GM23338 (cell line): ENCODE data around the gene RFX4. TPM values are rescaled to one million over a fixed set of nuclear protein-coding genes. Genes with fewer than 3 reads are reported as not detected.

ENCODE experiments used
- ATAC-seq: fragments of 200-7000 bp; cut with Tn5 transposase; 3 replicates; pipeline ENCODE4 v1.9.1; 2020
- DNase-seq: peaks from one replicate; pipeline ENCODE4 v3.0.0-alpha.2; 2015; ENCODE audit warnings: low spot score
- H2AFZ ChIP-seq: fragments of 200-600 bp; sonication (generic); 2 replicates; pipeline ENCODE4 v1.8.0; 2016; ENCODE audit warnings: antibody characterized with exemption, mild to moderate bottlenecking, moderate library complexity
- H3F3A ChIP-seq: fragments of 200-600 bp; sonication (generic); replicated peaks from 2 replicates; pipeline ENCODE4 v1.8.0; 2017; ENCODE audit warnings: antibody characterized with exemption, mixed run types, low read depth
- H3K27ac ChIP-seq: fragments of 200-600 bp; sonication (generic); 2 replicates; pipeline ENCODE4 v1.6.1; 2016; ENCODE audit warnings: low read depth
- H3K27me3 ChIP-seq: fragments of 200-600 bp; sonication (generic); 2 replicates; pipeline ENCODE4 v1.8.0; 2016; ENCODE audit warnings: mild to moderate bottlenecking, mixed run types, moderate library complexity; ENCODE audit not compliant: insufficient read depth
- H3K36me3 ChIP-seq: fragments of 200-600 bp; sonication (generic); 2 replicates; pipeline ENCODE4 v1.8.0; 2016; ENCODE audit warnings: mild to moderate bottlenecking; ENCODE audit not compliant: insufficient read depth
- H3K4me1 ChIP-seq: fragments of 200-600 bp; sonication (generic); 2 replicates; pipeline ENCODE4 v1.8.0; 2016; ENCODE audit warnings: mild to moderate bottlenecking, moderate library complexity; ENCODE audit not compliant: insufficient read depth
- H3K4me2 ChIP-seq: fragments of 200-600 bp; sonication (generic); 2 replicates; pipeline ENCODE4 v1.7.1; 2017; ENCODE audit warnings: mixed run types
- H3K4me3 ChIP-seq: fragments of 200-600 bp; sonication (generic); 2 replicates; pipeline ENCODE4 v1.6.1; 2016; ENCODE audit warnings: mixed run types
- H3K79me2 ChIP-seq: fragments of 200-600 bp; sonication (generic); replicated peaks from 2 replicates; pipeline ENCODE4 v1.8.0; 2017; ENCODE audit warnings: mild to moderate bottlenecking; ENCODE audit not compliant: insufficient read depth
- H3K9me2 ChIP-seq: fragments of 200-600 bp; sonication (generic); 2 replicates; pipeline ENCODE4 v1.8.0; 2017; ENCODE audit not compliant: insufficient read depth
- H4K20me1 ChIP-seq: fragments of 200-600 bp; sonication (generic); replicated peaks from 2 replicates; pipeline ENCODE4 v1.8.0; 2017; ENCODE audit warnings: mild to moderate bottlenecking; ENCODE audit not compliant: insufficient read depth
- H3K27ac Mint-ChIP-seq: 2 replicates; pipeline ENCODE4 v1.8.0; 2020; ENCODE audit warnings: inconsistent platforms, mild to moderate bottlenecking, moderate library complexity, mixed read lengths
- H3K27me3 Mint-ChIP-seq: 3 replicates; pipeline ENCODE4 v1.8.0; 2022; ENCODE audit warnings: low read depth, mild to moderate bottlenecking, moderate library complexity, mixed read lengths, inconsistent platforms; ENCODE audit not compliant: insufficient read depth, poor library complexity
- H3K36me3 Mint-ChIP-seq: 3 replicates; pipeline ENCODE4 v1.8.0; 2021; ENCODE audit warnings: low read depth, mild to moderate bottlenecking, inconsistent platforms, moderate library complexity, mixed read lengths
- H3K4me1 Mint-ChIP-seq: 3 replicates; pipeline ENCODE4 v1.8.0; 2020; ENCODE audit warnings: mild to moderate bottlenecking, inconsistent platforms, mixed read lengths
- H3K4me3 Mint-ChIP-seq: 3 replicates; pipeline ENCODE4 v1.8.0; 2021; ENCODE audit warnings: moderate library complexity, mild to moderate bottlenecking, inconsistent platforms, mixed read lengths
- H3K9me3 Mint-ChIP-seq: 3 replicates; pipeline ENCODE4 v1.8.0; 2020; ENCODE audit warnings: moderate library complexity, mild to moderate bottlenecking, inconsistent platforms, mixed read lengths
- CREB1 ChIP-seq: fragments of 250-450 bp; sonication (Bioruptor Pico); IDR thresholded peaks from 2 replicates; pipeline ENCODE4 v1.5.0; 2020; ENCODE audit warnings: low read depth, mild to moderate bottlenecking, moderate library complexity
- EZH2 ChIP-seq: fragments of 200-600 bp; sonication (generic); IDR thresholded peaks from one replicate; pipeline ENCODE4 v1.8.0; 2017; ENCODE audit warnings: antibody characterized with exemption, mild to moderate bottlenecking, low read depth; ENCODE audit not compliant: unreplicated experiment
- EZH2phosphoT487 ChIP-seq: fragments of 200-600 bp; sonication (generic); IDR thresholded peaks from one replicate; pipeline ENCODE4 v1.8.1; 2018; ENCODE audit warnings: antibody characterized with exemption; ENCODE audit not compliant: unreplicated experiment
- JUNB ChIP-seq: IDR thresholded peaks from one replicate; pipeline ENCODE4 v1.6.1; 2016; ENCODE audit warnings: antibody characterized with exemption; ENCODE audit not compliant: unreplicated experiment
- NANOG ChIP-seq: IDR thresholded peaks from 2 replicates; pipeline ENCODE4 v1.6.1; 2016; ENCODE audit warnings: antibody characterized with exemption, borderline replicate concordance
- POLR2AphosphoS5 ChIP-seq: IDR thresholded peaks from 2 replicates; pipeline ENCODE4 v1.6.1; 2016; ENCODE audit warnings: antibody characterized with exemption, low read depth
- STAT1 ChIP-seq: IDR thresholded peaks from one replicate; pipeline ENCODE4 v1.6.1; 2016; ENCODE audit warnings: antibody characterized with exemption; ENCODE audit not compliant: unreplicated experiment
- ZNF114 ChIP-seq: fragments of 250-450 bp; sonication (Bioruptor Pico); IDR thresholded peaks from 2 replicates; pipeline ENCODE4 v1.5.0; 2020; ENCODE audit warnings: mild to moderate bottlenecking, moderate library complexity
- ZNF331 ChIP-seq: fragments of 250-450 bp; sonication (Bioruptor Pico); IDR thresholded peaks from 2 replicates; pipeline ENCODE4 v1.5.0; 2020; ENCODE audit warnings: low read depth, mild to moderate bottlenecking, moderate library complexity
- polyA plus RNA-seq: library from polyadenylated mRNA; unstranded; fragments of >200 nt; fragmentation: Nextera tagmentation; extraction: Ambion mirVana; gene quantifications from 2 replicates; pipeline ENCODE4 v1.2.1, GENCODE V29; 2016
- total RNA-seq: library from RNA; depleted of rRNA; stranded (reverse); fragments of >200 nt; shearing (Covaris generic); gene quantifications from 2 replicates; pipeline ENCODE4 v1.2.3, GENCODE V29; 2014
- TF ChIP-seq, protein P1 (sequence below), 2 experiments: fragments of 200-600 bp in 1 of 2; sonication (generic) in 1 of 2; conservative IDR thresholded peaks; 2 replicates each; pipeline versions ENCODE4 v1.5.1 to v1.6.1; 2016 to 2017; ENCODE audit warnings: antibody characterized with exemption in 2 of 2, low read depth in 2 of 2, mild to moderate bottlenecking in 2 of 2, moderate library complexity in 1 of 2
- TF ChIP-seq, protein P2 (sequence below): IDR thresholded peaks from one replicate; pipeline ENCODE4 v1.6.1; 2018; ENCODE audit warnings: antibody characterized with exemption; ENCODE audit not compliant: unreplicated experiment
- TF ChIP-seq, protein P3 (sequence below): IDR thresholded peaks from 2 replicates; pipeline ENCODE4 v1.6.1; 2016; ENCODE audit warnings: antibody characterized with exemption

The RFX4 gene
- total and polyA plus RNA-seq, 2 experiments from 2014 or later = 0.23 TPM; not detected in 1

DNA sequence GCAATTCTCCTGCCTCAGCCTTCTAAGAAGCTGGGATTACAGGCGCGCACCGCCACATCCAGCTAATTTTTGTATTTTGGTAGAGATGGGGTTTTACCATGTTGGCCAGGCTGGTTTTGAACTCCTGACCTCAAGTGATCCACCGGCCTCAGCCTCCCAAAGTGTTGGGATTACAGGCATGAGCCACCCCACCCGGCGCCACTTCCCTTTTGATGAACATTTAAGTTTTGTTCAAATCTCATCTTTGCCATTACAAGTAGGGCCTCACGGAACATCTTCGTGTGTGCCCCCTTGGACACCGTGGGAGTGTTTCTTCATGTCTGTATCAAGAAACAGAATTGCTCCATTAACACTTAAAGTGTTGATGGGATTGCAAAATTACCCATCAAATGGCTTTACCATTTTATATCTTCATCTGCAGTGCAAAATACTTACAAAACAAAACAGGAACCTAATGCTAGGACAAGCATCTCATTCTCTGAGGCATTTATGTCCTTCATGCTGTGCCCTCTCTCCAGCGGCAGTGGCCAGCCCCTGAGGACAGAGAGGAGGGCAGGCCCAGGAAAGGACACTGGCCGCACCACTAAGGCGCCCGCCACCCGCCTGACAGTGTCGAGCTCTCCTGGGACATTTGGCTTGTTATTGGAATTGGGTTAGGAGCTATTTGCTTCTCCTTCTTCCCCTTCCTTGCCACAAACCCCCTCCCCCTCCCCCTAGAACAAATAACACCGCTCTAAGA lies 61.7 kb downstream of the RFX4 start:
- no peak overlapping the region for H3K27ac Mint-ChIP-seq
- H3K36me3 Mint-ChIP-seq = no peaks in the 10 kb centered on the region
- Histone ChIP-seq H3K4me1 (no peaks in the 10 kb centered on the region), H3K36me3 (no peaks in the 10 kb centered on the region), H3K4me3 (no peak overlapping the region), H3K4me2 (no peak overlapping the region), H3K27me3 (no peaks in the 10 kb centered on the region), H3K27ac (no peak overlapping the region), H3K79me2 (no peaks in the 10 kb centered on the region), H2AFZ (0 out of 2 replicates have a peak overlapping the region, but pooled peaks have one; percentile 52), H3K9me2 (no peaks in the 10 kb centered on the region), H4K20me1 (no peaks in the 10 kb centered on the region), H3F3A (no peaks in the 10 kb centered on the region)
- TF ChIP-seq ZNF114 (CRISPR knock-in tag) (no peak), JUNB (no peak)
- no peak for DNase-seq
- no peak; the same call in 2 of the 3 replicates for ATAC-seq
- no peaks in the 10 kb centered on the region for H3K9me3 Mint-ChIP-seq
- peaks cover 10% of the 10 kb centered on the region for H3K4me1 Mint-ChIP-seq
- H3K27me3 Mint-ChIP-seq = peaks cover 2% of the 10 kb centered on the region
- no peak overlapping the region for H3K4me3 Mint-ChIP-seq

DNA sequence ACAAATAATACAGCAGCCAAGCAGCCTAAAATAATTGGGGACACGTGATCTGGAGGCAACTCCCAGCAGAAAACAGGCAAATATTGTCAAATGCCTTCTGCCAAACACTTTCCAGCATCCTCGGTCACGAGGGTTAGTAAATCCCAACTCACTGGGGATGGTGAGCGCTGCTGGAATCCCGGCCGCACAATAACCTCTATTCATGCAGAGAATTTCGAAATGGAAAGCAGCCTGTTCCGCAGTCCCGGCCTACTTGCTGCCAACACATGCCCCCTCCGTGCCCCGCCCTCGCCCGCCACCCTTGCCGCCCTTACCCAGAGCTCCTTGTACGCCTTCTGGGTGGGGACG lies 62.2 kb downstream of the RFX4 start:
- Histone ChIP-seq H3K79me2 (no peaks in the 10 kb centered on the region), H2AFZ (0 out of 2 replicates have a peak overlapping the region, but pooled peaks have one; percentile 52), H3K4me1 (no peaks in the 10 kb centered on the region), H3K27ac (no peak overlapping the region), H3K4me2 (no peak overlapping the region), H3K4me3 (no peak overlapping the region), H3K36me3 (no peaks in the 10 kb centered on the region), H3F3A (no peaks in the 10 kb centered on the region), H3K27me3 (no peaks in the 10 kb centered on the region), H3K9me2 (no peaks in the 10 kb centered on the region), H4K20me1 (no peaks in the 10 kb centered on the region)
- Mint-ChIP-seq H3K27me3 (peaks cover 2% of the 10 kb centered on the region), H3K4me3 (no peak overlapping the region), H3K27ac (no peak overlapping the region), H3K4me1 (peaks cover 10% of the 10 kb centered on the region), H3K36me3 (no peaks in the 10 kb centered on the region), H3K9me3 (no peaks in the 10 kb centered on the region)
- TF ChIP-seq ZNF331 (CRISPR knock-in tag) (no peak), STAT1 (no peak), NANOG (no peak), EZH2 (no peak), ZNF114 (CRISPR knock-in tag) (no peak), JUNB (no peak), EZH2phosphoT487 (no peak), CREB1 (CRISPR knock-in tag) (no peak), POLR2AphosphoS5 (no peak)
- TF ChIP-seq, protein P1, sequence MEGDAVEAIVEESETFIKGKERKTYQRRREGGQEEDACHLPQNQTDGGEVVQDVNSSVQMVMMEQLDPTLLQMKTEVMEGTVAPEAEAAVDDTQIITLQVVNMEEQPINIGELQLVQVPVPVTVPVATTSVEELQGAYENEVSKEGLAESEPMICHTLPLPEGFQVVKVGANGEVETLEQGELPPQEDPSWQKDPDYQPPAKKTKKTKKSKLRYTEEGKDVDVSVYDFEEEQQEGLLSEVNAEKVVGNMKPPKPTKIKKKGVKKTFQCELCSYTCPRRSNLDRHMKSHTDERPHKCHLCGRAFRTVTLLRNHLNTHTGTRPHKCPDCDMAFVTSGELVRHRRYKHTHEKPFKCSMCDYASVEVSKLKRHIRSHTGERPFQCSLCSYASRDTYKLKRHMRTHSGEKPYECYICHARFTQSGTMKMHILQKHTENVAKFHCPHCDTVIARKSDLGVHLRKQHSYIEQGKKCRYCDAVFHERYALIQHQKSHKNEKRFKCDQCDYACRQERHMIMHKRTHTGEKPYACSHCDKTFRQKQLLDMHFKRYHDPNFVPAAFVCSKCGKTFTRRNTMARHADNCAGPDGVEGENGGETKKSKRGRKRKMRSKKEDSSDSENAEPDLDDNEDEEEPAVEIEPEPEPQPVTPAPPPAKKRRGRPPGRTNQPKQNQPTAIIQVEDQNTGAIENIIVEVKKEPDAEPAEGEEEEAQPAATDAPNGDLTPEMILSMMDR (conservative IDR thresholded peaks at IDR 0.05; ENCODE audit: low read depth in 2 of 2) = no peak
- TF ChIP-seq, protein P2, sequence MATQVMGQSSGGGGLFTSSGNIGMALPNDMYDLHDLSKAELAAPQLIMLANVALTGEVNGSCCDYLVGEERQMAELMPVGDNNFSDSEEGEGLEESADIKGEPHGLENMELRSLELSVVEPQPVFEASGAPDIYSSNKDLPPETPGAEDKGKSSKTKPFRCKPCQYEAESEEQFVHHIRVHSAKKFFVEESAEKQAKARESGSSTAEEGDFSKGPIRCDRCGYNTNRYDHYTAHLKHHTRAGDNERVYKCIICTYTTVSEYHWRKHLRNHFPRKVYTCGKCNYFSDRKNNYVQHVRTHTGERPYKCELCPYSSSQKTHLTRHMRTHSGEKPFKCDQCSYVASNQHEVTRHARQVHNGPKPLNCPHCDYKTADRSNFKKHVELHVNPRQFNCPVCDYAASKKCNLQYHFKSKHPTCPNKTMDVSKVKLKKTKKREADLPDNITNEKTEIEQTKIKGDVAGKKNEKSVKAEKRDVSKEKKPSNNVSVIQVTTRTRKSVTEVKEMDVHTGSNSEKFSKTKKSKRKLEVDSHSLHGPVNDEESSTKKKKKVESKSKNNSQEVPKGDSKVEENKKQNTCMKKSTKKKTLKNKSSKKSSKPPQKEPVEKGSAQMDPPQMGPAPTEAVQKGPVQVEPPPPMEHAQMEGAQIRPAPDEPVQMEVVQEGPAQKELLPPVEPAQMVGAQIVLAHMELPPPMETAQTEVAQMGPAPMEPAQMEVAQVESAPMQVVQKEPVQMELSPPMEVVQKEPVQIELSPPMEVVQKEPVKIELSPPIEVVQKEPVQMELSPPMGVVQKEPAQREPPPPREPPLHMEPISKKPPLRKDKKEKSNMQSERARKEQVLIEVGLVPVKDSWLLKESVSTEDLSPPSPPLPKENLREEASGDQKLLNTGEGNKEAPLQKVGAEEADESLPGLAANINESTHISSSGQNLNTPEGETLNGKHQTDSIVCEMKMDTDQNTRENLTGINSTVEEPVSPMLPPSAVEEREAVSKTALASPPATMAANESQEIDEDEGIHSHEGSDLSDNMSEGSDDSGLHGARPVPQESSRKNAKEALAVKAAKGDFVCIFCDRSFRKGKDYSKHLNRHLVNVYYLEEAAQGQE = no peak
- TF ChIP-seq, protein P3, sequence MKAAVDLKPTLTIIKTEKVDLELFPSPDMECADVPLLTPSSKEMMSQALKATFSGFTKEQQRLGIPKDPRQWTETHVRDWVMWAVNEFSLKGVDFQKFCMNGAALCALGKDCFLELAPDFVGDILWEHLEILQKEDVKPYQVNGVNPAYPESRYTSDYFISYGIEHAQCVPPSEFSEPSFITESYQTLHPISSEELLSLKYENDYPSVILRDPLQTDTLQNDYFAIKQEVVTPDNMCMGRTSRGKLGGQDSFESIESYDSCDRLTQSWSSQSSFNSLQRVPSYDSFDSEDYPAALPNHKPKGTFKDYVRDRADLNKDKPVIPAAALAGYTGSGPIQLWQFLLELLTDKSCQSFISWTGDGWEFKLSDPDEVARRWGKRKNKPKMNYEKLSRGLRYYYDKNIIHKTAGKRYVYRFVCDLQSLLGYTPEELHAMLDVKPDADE = no peak
- no peak for ATAC-seq
- DNase-seq = no peak
